HepG2 (cell line): ENCODE measurements around the gene PRSS53. TPM values are rescaled to one million over a fixed set of nuclear protein-coding genes. Genes with fewer than 3 reads are reported as not detected.

Experiments used
- EP300 ChIP-seq, 3 experiments: sonication (generic) in 1 of 3; formaldehyde crosslinking in 1 of 3; IDR thresholded peaks; 2 replicates each; pipeline versions ENCODE4 v1.5.1 to v1.6.1; 2011 to 2020; ENCODE audit warnings: low read depth in 2 of 3, low read length in 2 of 3, borderline replicate concordance in 1 of 3, improper control_type of control experiment in 1 of 3, mild to moderate bottlenecking in 1 of 3, missing genetic modification reagents in 1 of 3, moderate library complexity in 1 of 3
- HMG20B ChIP-seq: conservative IDR thresholded peaks from 2 replicates; pipeline ENCODE4 v1.6.1; 2016; ENCODE audit warnings: missing genetic modification reagents, missing compliant biosample characterization
- HNF1B ChIP-seq: sonication (generic); formaldehyde crosslinking; IDR thresholded peaks from 2 replicates; pipeline ENCODE4 v1.5.1; 2020; ENCODE audit warnings: mild to moderate bottlenecking, moderate library complexity, missing genetic modification reagents
- HOXD1 ChIP-seq: sonication (generic); formaldehyde crosslinking; IDR thresholded peaks from 2 replicates; pipeline ENCODE4 v1.5.0; 2020; ENCODE audit warnings: missing genetic modification reagents
- MEF2D ChIP-seq: sonication (generic); formaldehyde crosslinking; IDR thresholded peaks from 2 replicates; pipeline ENCODE4 v1.5.1; 2020; ENCODE audit warnings: mild to moderate bottlenecking, missing genetic modification reagents
- NCOA2 ChIP-seq: sonication (generic); formaldehyde crosslinking; IDR thresholded peaks from 2 replicates; pipeline ENCODE4 v1.8.0; 2022; ENCODE audit warnings: inconsistent platforms
- NONO ChIP-seq, 2 experiments: fragments of 450-650 bp in 1 of 2; sonication (generic) in 1 of 2; formaldehyde crosslinking in 1 of 2; IDR thresholded peaks in 1 of 2; conservative IDR thresholded peaks in 1 of 2; 2 replicates each; pipeline versions ENCODE4 v1.6.1 to v1.8.0; 2017 to 2022; ENCODE audit warnings: mild to moderate bottlenecking in 1 of 2, missing genetic modification reagents in 1 of 2, moderate library complexity in 1 of 2
- ONECUT2 ChIP-seq: sonication (generic); formaldehyde crosslinking; IDR thresholded peaks from 2 replicates; pipeline ENCODE4 v1.4.0; 2020; ENCODE audit warnings: missing genetic modification reagents
- PBX3 ChIP-seq: sonication (generic); formaldehyde crosslinking; IDR thresholded peaks from 2 replicates; pipeline ENCODE4 v1.8.1; 2023; ENCODE audit warnings: missing genetic modification reagents, inconsistent platforms, borderline replicate concordance
- RARA ChIP-seq: IDR thresholded peaks from 2 replicates; pipeline ENCODE4 v1.6.1; 2016; ENCODE audit warnings: missing genetic modification reagents, missing compliant biosample characterization
- RFX3 ChIP-seq: IDR thresholded peaks from 2 replicates; pipeline ENCODE4 v1.6.1; 2016; ENCODE audit warnings: missing biosample characterization, missing genetic modification reagents
- SAP130 ChIP-seq: IDR thresholded peaks from 2 replicates; pipeline ENCODE4 v1.6.1; 2016; ENCODE audit warnings: low read depth
- SRF ChIP-seq: IDR thresholded peaks from 2 replicates; pipeline ENCODE4 v1.6.1; 2011; ENCODE audit warnings: mild to moderate bottlenecking, low read depth, low read length, moderate library complexity
- TAF1 ChIP-seq: sonication (generic); formaldehyde crosslinking; IDR thresholded peaks from 2 replicates; pipeline ENCODE4 v1.4.0; 2020; ENCODE audit warnings: missing genetic modification reagents
- ZBTB8A ChIP-seq: sonication (generic); formaldehyde crosslinking; IDR thresholded peaks from 2 replicates; pipeline ENCODE4 v1.4.0; 2020; ENCODE audit warnings: mild to moderate bottlenecking, low read depth, missing genetic modification reagents, borderline replicate concordance
- ZNF18 ChIP-seq: sonication (generic); formaldehyde crosslinking; IDR thresholded peaks from 2 replicates; pipeline ENCODE4 v1.8.0; 2022; ENCODE audit warnings: mild to moderate bottlenecking, missing genetic modification reagents; ENCODE audit not compliant: insufficient replicate concordance
- ZNF205 ChIP-seq: IDR thresholded peaks from 2 replicates; pipeline ENCODE4 v1.6.1; 2018; ENCODE audit warnings: missing biosample characterization, missing genetic modification reagents
- ZNF333 ChIP-seq: sonication (generic); formaldehyde crosslinking; IDR thresholded peaks from 2 replicates; pipeline ENCODE4 v1.4.0; 2020; ENCODE audit warnings: mild to moderate bottlenecking, missing genetic modification reagents, borderline replicate concordance
- ZNF354B ChIP-seq: sonication (generic); formaldehyde crosslinking; IDR thresholded peaks from 2 replicates; pipeline ENCODE4 v1.8.0; 2022; ENCODE audit warnings: mild to moderate bottlenecking, missing genetic modification reagents
- ZNF503 ChIP-seq: sonication (generic); formaldehyde crosslinking; IDR thresholded peaks from 2 replicates; pipeline ENCODE4 v1.4.0; 2020; ENCODE audit warnings: missing genetic modification reagents
- ZNF558 ChIP-seq: sonication (generic); formaldehyde crosslinking; IDR thresholded peaks from 2 replicates; pipeline ENCODE4 v1.9.0; 2022; ENCODE audit warnings: mild to moderate bottlenecking, missing genetic modification reagents, borderline replicate concordance
- polyA plus RNA-seq, 8 experiments: library from polyadenylated mRNA; depleted of rRNA in 3 of 8; stranded (reverse) in 7 of 8; unstranded in 1 of 8; fragments of >200 nt; fragmentation: Illumina TruSeq in 4 of 8; extraction: Trizol in 4 of 8; gene quantifications; 2 replicates each; pipeline versions ENCODE4 v1.2.1 to v1.2.3, GENCODE V29; 2011 to 2016; ENCODE audit warnings: low read depth in 4 of 8, missing spikeins in 1 of 8, mixed read lengths in 1 of 8; ENCODE audit not compliant: insufficient read depth in 1 of 8
- total RNA-seq, 5 experiments: library from RNA; depleted of rRNA; stranded (reverse); fragments of >200 nt; fragmentation: Illumina TruSeq; extraction: Trizol; gene quantifications; 2 replicates each; pipeline ENCODE4 v1.2.3, GENCODE V29; 2016; ENCODE audit warnings: low read depth in 1 of 5

PRSS53 gene
- total and polyA plus RNA-seq, 2 of the 13 experiments (the other 11 are each of a cell fraction or from before 2014, with no cell fraction given): 2.2 to 7.4 TPM

- TF ChIP-seq HNF1B (CRISPR knock-in tag): peak; percentile 51; the same call in 1 of the 2 replicates
- TF ChIP-seq ZNF18: peak; percentile 82
- peak; percentile 54 for TF ChIP-seq RARA (CRISPR knock-in tag)
- TF ChIP-seq NCOA2 (CRISPR knock-in tag): peak; percentile 36
- peak; percentile 91 for TF ChIP-seq SAP130 (CRISPR knock-in tag)
- TF ChIP-seq EP300 (IDR thresholded peaks at IDR 0.05; ENCODE audit: low read depth in 2 of 2, low read length in 2 of 2): 0 out of 4 replicates have a peak, but pooled peaks of 1 of the 2 experiments have one; percentile 8
- peak; percentile 69 for TF ChIP-seq EP300 (CRISPR knock-in tag; IDR thresholded peaks at IDR 0.05; ENCODE audit: borderline replicate concordance)
- peak; percentile 91 for TF ChIP-seq TAF1 (CRISPR knock-in tag)
- no peak for TF ChIP-seq RFX3 (CRISPR knock-in tag)
- TF ChIP-seq ZNF354B: 0 out of 2 replicates have a peak, but pooled peaks have one; percentile 40
- TF ChIP-seq ZNF503 (CRISPR knock-in tag): peak; percentile 72; the same call in 1 of the 2 replicates
- TF ChIP-seq HOXD1 (CRISPR knock-in tag): no peak; the same call in none of the 2 replicates
- TF ChIP-seq SRF: peak; percentile 64
- TF ChIP-seq ZNF558 (CRISPR knock-in tag): no peak; the same call in 1 of the 2 replicates
- TF ChIP-seq HMG20B: 0 out of 2 replicates have a peak, but pooled peaks have one; percentile 11
- no peak for TF ChIP-seq ZBTB8A (CRISPR knock-in tag)
- TF ChIP-seq ONECUT2: no peak
- no peak for TF ChIP-seq NONO (IDR thresholded peaks at IDR 0.05)
- peak; percentile 98 for TF ChIP-seq NONO (CRISPR knock-in tag; conservative IDR thresholded peaks at IDR 0.05)
- TF ChIP-seq ZNF333 (CRISPR knock-in tag): no peak
- TF ChIP-seq MEF2D: peak; percentile 45; the same call in 1 of the 2 replicates
- TF ChIP-seq PBX3 (CRISPR knock-in tag): no peak
- TF ChIP-seq ZNF205 (CRISPR knock-in tag): peak; percentile 78
Measured at GRCh38 chr16:31117384-31118222, 28.9 kb upstream of the PRSS53 start, which contains the start of gene KAT8 (continued).
